Activated CD4-positive, CD25-positive, alpha-beta regulatory T cell (primary cell): ENCODE results near the gene FABP3.
A peak's percentile ranks its signal among the peaks of the same experiment; 100 is the strongest.
"Not testable (repeated sequence)": the region's sequence is repeated elsewhere in the genome, so short reads cannot be mapped to it uniquely, and the experiment has no call there.

ENCODE experiments used
- DNase-seq, 4 experiments: peaks; one replicate each; lab custom pipeline; 2025; lab: John Stamatoyannopoulos, UW

The FABP3 gene

DNA sequence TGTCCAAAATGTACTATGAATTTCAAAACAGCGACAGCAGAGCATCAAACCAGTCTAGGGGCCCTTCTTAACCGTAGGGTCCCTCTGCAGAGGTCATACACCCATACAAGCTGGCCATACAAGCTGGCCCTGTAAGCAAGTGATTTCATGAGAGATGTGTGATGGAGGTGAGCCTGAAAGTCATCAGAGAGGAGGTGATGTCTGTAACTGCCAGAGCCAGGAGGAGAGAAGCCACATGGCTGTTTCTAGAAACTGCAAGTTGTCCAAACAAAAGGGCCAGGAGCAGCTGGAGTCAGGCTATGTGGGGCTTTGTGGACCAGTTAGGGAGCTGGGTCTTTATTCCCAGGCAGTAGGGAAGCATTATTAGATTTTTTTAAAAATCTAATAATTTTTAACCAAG lies 25.4 kb upstream of the FABP3 start:
- no peak for DNase-seq

- no peak for DNase-seq
Observed at GRCh38 chr1:31397360-31398095, 24.7 kb upstream of the FABP3 start.

GRCh38 chr1:31396633-31397351 lies 23.9 kb upstream of the FABP3 start:
- DNase-seq = no peak

- peak; percentile 43 to 81 (median 64) for DNase-seq
Observed at GRCh38 chr1:31394584-31395193, 21.8 kb upstream of the FABP3 start.

GRCh38 chr1:31393463-31393862 lies 20.6 kb upstream of the FABP3 start:
- DNase-seq = no peak

GRCh38 chr1:31390071-31390470 lies 17.2 kb upstream of the FABP3 start:
- no peak for DNase-seq

- DNase-seq = no peak
Observed at GRCh38 chr1:31389616-31390015, 16.7 kb upstream of the FABP3 start.

DNA sequence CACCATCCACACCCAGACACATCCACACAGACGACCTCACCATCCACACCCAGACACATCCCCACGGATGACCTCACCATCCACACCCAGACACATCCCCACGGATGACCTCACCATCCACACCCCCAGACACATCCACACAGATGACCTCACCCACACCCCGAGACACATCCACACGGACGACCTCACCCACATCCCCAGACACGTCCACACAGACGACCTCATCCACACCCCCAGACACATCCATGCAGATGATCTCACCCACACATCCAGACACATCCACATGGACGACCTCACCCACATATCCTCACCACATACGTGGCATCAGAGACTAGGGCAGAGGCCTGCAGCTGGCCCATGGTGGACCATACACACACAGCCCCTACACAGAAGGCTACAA lies 14.7 kb upstream of the FABP3 start:
- DNase-seq = no peak

GRCh38 chr1:31386576-31387243 lies 13.8 kb upstream of the FABP3 start:
- DNase-seq = not testable (repeated sequence)

DNA sequence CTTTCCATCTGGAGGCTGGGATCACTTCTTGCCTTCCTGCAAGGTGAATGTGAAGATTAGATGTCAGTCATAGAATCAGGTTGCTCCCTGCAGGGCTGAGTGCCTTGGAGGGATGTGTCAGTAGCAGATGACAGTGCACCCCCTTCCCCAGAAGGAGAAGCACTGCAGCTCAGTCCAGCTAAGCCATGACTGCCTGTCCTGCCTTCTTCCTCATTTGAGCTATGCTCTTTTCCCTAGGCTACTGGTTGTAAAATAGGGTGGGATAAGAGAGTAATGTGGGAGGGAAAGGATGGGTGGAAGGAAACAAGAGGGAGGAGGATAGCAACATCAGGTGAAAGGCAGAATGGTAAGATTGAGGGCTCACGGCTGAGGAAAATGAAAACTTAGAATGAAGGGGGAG lies 11.1 kb upstream of the FABP3 start:
- no peak for DNase-seq

GRCh38 chr1:31382379-31382989 lies 9.6 kb upstream of the FABP3 start:
- no peak for DNase-seq

GRCh38 chr1:31381394-31382294 lies 8.8 kb upstream of the FABP3 start:
- DNase-seq = no peak

DNA sequence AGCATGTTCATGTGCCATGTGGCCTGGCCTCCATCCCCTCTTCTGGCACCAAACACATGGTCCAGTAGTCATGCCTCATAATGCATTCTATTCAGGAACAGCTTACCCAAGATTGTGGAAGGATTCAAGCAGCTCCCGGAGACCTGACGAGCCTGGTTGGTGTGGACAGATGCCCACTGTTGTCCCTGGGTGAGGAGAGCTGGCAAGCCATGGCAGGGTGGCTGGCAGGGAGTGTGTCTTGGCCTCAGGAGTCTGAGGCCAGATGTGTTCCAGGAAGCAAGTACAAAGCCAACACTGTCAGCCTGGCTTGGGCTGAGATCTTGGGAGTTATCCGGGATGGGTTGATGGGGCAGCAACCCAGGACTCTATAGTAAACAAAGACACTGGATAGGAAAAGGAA lies 7.3 kb upstream of the FABP3 start:
- no peak for DNase-seq

DNA sequence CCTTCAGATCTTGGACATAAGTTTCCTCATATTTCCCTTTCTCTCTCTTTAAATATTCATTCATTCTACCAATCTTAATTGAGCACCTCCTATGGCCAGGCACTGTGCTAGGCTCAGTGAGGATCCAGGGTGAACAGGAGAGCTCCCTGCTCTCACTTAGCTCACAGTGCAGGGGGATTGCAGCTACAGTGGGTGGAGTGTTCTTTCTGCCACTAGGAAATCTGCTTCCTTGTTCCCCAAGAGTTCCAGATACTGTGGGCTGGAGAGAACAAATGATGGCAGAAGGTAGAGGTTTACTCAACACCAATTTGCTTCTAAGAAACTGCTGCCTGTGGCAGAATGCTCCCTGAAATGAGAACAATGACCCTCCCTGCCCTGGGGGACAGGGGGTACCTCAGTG lies 5.1 kb upstream of the FABP3 start:
- DNase-seq = no peak

- DNase-seq = no peak
Observed at GRCh38 chr1:31377364-31377863, 4.5 kb upstream of the FABP3 start.

DNA sequence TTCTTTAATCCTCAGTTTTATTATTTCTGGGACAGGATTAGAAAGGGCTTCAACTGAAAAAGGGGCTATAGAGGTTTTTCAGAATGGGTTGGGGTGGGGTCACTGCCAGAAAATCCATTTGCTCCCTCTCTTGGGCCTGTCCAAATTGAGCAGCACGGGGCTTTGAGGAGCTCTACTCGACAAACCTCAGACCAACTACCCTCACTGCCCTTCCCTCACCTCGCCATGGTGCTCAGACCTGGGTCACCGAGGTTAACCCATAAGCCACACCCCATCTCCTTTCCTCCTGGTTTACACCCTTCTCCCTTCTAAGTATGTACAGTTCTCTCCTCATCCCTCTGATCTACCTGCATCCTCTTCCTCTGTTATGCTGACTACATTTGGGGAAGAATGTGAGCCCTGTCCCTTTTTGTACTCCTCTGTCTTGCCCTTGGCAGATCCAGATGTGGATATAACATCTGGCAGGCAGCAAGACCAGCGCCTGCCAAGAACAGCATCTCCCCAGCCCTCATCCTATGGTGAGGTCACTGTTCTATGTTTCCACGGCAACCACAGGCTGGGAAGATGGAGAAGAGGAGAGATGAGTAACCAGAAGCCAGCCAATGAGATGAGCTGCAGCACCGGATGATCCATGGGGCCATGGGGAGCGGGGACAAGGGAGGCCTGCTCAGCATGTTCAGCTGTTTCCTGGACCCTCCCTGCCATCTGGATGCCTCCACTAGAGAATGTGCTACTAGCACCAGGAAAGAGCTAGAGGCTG lies 3.7 kb upstream of the FABP3 start:
- DNase-seq = no peak

- DNase-seq = no peak
Observed at GRCh38 chr1:31374511-31375196, 1.8 kb upstream of the FABP3 start.

DNA sequence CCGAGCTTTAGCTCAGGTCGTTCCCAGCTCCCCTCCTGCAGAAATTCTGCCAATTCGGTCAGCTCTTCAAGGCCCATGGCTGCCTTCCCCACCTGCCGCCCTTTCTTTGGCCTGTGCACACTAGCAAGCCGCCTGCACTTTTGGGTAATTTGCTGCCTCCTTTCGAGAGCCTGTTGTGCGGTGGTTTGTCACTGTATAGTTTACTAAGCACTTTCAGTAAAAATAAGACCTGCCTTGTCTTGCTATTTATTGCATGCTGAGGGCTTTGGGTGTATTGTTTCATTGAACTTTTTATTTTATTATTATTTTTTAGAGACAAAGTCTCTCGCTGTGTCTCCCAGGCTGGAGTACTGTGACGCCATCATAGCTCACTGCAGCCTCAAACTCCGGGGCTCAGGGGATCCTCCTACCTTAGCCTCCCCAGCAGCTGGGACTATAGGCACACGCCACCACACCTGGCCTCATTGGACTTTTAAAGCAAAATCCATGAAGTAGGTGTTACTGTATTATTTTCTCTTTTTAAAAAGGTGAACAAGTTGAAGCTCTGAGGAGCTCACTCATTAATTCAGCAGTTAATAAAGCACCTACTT lies 1.1 kb upstream of the FABP3 start:
- DNase-seq = no peak

DNA sequence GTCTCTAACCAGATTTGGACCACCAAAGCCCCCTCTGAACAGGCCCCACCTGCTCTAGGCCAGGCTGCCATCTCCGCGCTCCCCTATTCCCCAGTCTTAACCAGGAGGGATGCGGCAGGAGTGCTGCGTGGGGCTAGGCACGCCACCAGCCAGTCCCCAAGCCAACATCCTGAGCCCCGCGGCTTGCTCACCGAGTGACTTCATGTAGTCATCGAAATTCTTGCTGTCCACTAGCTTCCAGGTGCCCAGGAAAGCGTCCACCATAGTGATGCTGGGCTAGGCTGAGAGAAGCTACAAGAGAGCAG lies 173 bp downstream of the FABP3 start:
- no peak for DNase-seq
